ENCODE data around the gene PRKN. TPM values are rescaled to one million over a fixed set of nuclear protein-coding genes. Genes with fewer than 3 reads are reported as not detected.
"Not testable (repeated sequence)": the region's sequence is repeated elsewhere in the genome, so short reads cannot be mapped to it uniquely, and the experiment has no call there.

PRKN gene
- total RNA-seq, 2 donors from 2014 or later: 6.7 to 8.2 TPM

DNA sequence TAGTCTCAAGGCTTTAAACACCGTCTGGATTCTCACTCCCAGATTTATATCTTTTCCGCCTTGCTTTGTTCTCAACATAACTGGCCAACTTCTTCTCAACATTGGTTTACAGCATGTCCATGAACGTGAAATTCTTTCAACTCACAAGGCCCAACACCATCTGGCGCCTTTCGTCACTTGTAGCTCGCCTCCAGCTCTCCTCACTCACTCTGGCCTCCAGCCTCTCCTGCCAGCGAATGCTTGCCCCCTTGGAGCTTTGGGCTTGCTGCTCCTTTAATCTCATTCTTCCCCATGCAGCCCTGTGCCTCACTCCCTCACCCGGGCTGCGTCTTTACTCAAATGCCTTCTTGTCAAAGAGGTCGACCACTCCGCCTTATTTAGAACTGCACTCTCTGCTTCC is 324.5 kb downstream of the PRKN start:
- ATAC-seq (no peak), DNase-seq (no peak)
- no peak overlapping the region for H3K27ac ChIP-seq
- no peak overlapping the region for H3K4me3 ChIP-seq
- TF ChIP-seq, protein P1, sequence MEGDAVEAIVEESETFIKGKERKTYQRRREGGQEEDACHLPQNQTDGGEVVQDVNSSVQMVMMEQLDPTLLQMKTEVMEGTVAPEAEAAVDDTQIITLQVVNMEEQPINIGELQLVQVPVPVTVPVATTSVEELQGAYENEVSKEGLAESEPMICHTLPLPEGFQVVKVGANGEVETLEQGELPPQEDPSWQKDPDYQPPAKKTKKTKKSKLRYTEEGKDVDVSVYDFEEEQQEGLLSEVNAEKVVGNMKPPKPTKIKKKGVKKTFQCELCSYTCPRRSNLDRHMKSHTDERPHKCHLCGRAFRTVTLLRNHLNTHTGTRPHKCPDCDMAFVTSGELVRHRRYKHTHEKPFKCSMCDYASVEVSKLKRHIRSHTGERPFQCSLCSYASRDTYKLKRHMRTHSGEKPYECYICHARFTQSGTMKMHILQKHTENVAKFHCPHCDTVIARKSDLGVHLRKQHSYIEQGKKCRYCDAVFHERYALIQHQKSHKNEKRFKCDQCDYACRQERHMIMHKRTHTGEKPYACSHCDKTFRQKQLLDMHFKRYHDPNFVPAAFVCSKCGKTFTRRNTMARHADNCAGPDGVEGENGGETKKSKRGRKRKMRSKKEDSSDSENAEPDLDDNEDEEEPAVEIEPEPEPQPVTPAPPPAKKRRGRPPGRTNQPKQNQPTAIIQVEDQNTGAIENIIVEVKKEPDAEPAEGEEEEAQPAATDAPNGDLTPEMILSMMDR (IDR thresholded peaks at IDR 0.05): no peak
- TF ChIP-seq POLR2A (IDR thresholded peaks at IDR 0.05): no peak
- 93 to 96% methylated on average over 11 of the region's 11 CpGs for WGBS, 2 donors
- no peaks in the 10 kb centered on the region for H3K9me3 ChIP-seq
- intact Hi-C loops (cut with DNase I): no loop called here
- no peaks in the 10 kb centered on the region for H3K4me1 ChIP-seq
- H3K36me3 ChIP-seq (replicated peaks in 1 of 2; ENCODE audit: insufficient read depth in 1 of 2, low read depth in 2 of 2): no peaks in the 10 kb centered on the region
- H3K27me3 ChIP-seq: no peaks in the 10 kb centered on the region

DNA sequence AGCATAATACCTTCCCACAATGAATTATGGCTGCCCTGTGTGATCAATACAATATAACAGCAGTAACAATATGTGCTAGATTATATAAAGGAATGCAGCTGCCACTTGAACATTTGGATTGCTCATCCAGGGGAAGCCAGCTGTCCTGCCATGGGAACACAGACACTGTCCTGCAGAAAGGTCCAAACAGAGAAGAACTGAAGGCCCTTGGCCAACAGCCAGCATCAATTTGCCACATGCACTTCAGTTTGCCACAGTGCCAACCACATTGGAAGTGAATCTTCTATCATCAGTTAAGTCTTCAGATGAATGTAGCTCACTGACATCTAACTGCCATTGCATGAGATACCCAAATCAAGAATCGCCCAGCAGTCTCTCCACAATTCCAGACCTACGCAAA is 332.4 kb downstream of the PRKN start:
- TF ChIP-seq POLR2A (IDR thresholded peaks at IDR 0.05): no peak
- TF ChIP-seq, protein P1 (IDR thresholded peaks at IDR 0.05): no peak
- Histone ChIP-seq H3K27me3 (no peaks in the 10 kb centered on the region), H3K4me1 (no peaks in the 10 kb centered on the region), H3K27ac (no peak overlapping the region), H3K36me3 (replicated peaks in 1 of 2; ENCODE audit: insufficient read depth in 1 of 2, low read depth in 2 of 2) (no peaks in the 10 kb centered on the region), H3K9me3 (no peaks in the 10 kb centered on the region), H3K4me3 (no peak overlapping the region)
- WGBS, 2 donors: 100% methylated on average over 2 of the region's 2 CpGs
- ATAC-seq (no peak), DNase-seq (no peak)
- intact Hi-C loops (cut with DNase I): no loop called here

DNA sequence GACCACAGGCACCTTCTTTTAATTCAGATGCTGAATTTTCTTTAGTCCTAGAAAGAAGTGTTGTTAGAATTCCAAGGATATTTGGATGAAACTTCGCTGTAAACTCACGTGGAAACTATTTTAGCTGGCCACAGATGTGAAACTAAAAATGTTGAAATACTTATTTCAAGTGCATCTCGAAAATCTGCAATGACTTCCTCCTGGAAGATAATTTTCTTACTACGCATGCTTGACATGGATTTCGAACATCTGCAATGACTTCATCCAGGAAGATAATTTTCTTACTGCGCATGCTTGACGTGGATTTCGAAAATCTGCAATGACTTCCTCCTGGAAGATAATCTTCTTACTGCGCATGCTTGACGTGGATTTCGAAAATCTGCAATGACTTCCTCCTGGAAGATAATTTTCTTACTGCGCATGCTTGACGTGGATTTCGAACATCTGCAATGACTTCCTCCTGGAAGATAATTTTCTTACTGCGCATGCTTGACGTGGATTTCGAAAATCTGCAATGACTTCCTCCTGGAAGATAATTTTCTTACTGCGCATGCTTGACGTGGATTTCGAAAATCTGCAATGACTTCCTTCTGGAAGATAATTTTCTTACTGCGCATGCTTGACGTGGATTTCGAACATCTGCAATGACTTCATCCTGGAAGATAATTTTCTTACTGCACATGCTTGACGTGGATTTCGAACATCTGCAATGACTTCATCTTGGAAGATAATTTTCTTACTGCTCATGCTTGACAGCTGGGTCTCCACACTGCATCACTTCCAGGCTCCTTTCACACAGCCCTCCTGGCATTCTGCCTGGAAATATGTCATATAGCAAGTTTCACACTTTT is 336.4 kb downstream of the PRKN start:
- 90 to 91% methylated on average over 25 of the region's 25 CpGs for WGBS, 2 donors
- H3K36me3 ChIP-seq (replicated peaks in 1 of 2; ENCODE audit: insufficient read depth in 1 of 2, low read depth in 2 of 2); H3K27me3 ChIP-seq; H3K4me3 ChIP-seq; ATAC-seq; intact Hi-C loops (cut with DNase I); H3K27ac ChIP-seq; H3K9me3 ChIP-seq: not testable (repeated sequence)
- DNase-seq: peak in 1 of 4 donors; percentile 13
- peaks cover 11% of the 10 kb centered on the region for H3K4me1 ChIP-seq

DNA sequence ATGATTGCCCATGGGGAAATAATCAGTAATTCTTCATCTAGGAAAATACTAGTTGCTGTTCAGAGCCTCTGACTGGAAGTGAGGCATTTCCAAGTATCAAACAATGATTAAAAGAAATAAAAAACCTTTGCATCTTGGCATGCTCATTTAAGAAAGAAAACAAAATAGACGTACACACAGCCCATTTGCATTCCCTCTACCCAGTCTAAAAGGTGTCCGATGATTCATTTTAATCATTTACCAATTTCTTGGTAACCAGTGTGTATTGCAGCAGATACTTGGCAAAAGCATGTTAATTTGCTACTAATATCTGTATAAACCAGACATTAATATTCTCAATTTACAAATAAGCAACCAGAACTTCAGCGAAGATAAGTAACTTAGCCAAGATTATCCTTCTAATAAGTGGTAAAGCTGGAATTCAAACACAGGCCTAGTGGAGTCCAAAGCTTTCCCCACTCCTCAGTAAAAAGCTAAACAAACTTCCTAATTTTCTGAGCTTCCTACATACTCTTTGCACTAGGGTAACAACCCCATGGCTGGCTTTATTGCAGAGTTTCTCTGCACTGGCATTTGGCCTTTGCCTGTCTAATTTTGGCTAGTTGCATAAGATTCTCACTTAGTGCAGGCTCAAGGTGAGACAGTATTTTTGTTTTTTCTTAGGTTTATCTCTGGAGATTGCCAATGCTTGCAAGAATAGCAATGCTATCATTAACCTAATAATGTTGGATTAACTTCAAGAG is 338.1 kb downstream of the PRKN start:
- Histone ChIP-seq H3K4me1 (peaks cover 11% of the 10 kb centered on the region), H3K4me3 (no peak overlapping the region), H3K27me3 (no peaks in the 10 kb centered on the region), H3K27ac (no peak overlapping the region), H3K36me3 (replicated peaks in 1 of 2; ENCODE audit: insufficient read depth in 1 of 2, low read depth in 2 of 2) (no peaks in the 10 kb centered on the region), H3K9me3 (no peaks in the 10 kb centered on the region)
- WGBS, 2 donors: 22 to 28% methylated on average over 3 of the region's 3 CpGs
- intact Hi-C loops (cut with DNase I): no loop called here
- DNase-seq: no peak
- TF ChIP-seq POLR2A (IDR thresholded peaks at IDR 0.05): no peak
- TF ChIP-seq, protein P1 (IDR thresholded peaks at IDR 0.05): no peak
- no peak for ATAC-seq

DNA sequence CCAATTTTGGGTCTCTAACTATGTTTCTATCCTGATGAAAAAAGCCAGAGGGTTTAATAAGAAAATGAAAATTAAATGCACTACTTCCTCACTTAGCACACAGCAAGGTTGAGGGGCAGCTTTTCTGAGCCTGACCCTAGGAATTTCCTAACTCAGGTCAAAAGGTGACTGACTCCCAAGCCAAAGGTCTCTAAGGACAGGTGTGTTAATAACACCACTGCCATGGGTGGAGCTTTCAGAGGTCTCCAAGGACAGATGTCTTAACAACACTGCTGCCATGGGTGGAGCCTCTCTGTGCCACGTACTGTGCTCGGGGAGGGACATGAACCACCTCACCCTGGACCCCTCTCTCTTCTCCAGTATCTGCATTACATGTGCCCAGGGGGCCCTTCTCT is 339.2 kb downstream of the PRKN start:
- Histone ChIP-seq H3K9me3 (no peaks in the 10 kb centered on the region), H3K36me3 (replicated peaks in 1 of 2; ENCODE audit: insufficient read depth in 1 of 2, low read depth in 2 of 2) (no peaks in the 10 kb centered on the region), H3K27me3 (no peaks in the 10 kb centered on the region), H3K27ac (no peak overlapping the region), H3K4me1 (peaks cover 11% of the 10 kb centered on the region), H3K4me3 (no peak overlapping the region)
- DNase-seq: no peak
- intact Hi-C loops (cut with DNase I): no loop called here
- WGBS, 2 donors: 73 to 81% methylated on average over 2 of the region's 2 CpGs
- TF ChIP-seq, protein P1 (IDR thresholded peaks at IDR 0.05): no peak
- no peak for TF ChIP-seq POLR2A (IDR thresholded peaks at IDR 0.05)
- ATAC-seq: no peak
